SK-N-SH treated with all-trans-retinoic acid at 6 μM for 48 hours (cell line): ENCODE measurements around the gene SAXO1.

Experiments used
- ATAC-seq: fragments of 200-7000 bp; cut with Tn5 transposase; 3 replicates; pipeline ENCODE4 v1.9.1; 2020; ENCODE audit warnings: mild to moderate bottlenecking, moderate library complexity
- ARNTL ChIP-seq: fragments of 450-650 bp; formaldehyde crosslinking; IDR thresholded peaks from 2 replicates; pipeline ENCODE4 v1.5.0; 2020; ENCODE audit warnings: low read depth, mild to moderate bottlenecking, moderate library complexity, borderline replicate concordance
- BACH2 ChIP-seq: fragments of 250-450 bp; sonication (Bioruptor Pico); IDR thresholded peaks from 2 replicates; pipeline ENCODE4 v1.9.0; 2021; ENCODE audit warnings: mild to moderate bottlenecking, borderline replicate concordance
- CREB5 ChIP-seq: fragments of 250-450 bp; sonication (Bioruptor Pico); IDR thresholded peaks from 2 replicates; pipeline ENCODE4 v1.5.1; 2020; ENCODE audit warnings: low read depth, mild to moderate bottlenecking, moderate library complexity
- CSDC2 ChIP-seq: fragments of 250-450 bp; sonication (Bioruptor Pico); IDR thresholded peaks from 2 replicates; pipeline ENCODE4 v1.5.0; 2020; ENCODE audit warnings: mild to moderate bottlenecking, moderate library complexity
- CSRNP3 ChIP-seq: fragments of 250-450 bp; sonication (Bioruptor Pico); IDR thresholded peaks from 2 replicates; pipeline ENCODE4 v1.5.1; 2021; ENCODE audit warnings: mild to moderate bottlenecking, moderate library complexity
- ESRRG ChIP-seq: fragments of 250-450 bp; sonication (Bioruptor Pico); IDR thresholded peaks from 2 replicates; pipeline ENCODE4 v1.6.1; 2021; ENCODE audit warnings: mild to moderate bottlenecking
- ISL1 ChIP-seq: fragments of 250-450 bp; sonication (Bioruptor Pico); IDR thresholded peaks from 2 replicates; pipeline ENCODE4 v2.1.2; 2022; ENCODE audit warnings: mild to moderate bottlenecking, moderate library complexity
- PATZ1 ChIP-seq: fragments of 250-450 bp; sonication (Bioruptor Pico); IDR thresholded peaks from 2 replicates; pipeline ENCODE4 v1.8.0; 2020; ENCODE audit warnings: mild to moderate bottlenecking, moderate library complexity, borderline replicate concordance
- POU6F1 ChIP-seq: fragments of 250-450 bp; sonication (Bioruptor Pico); IDR thresholded peaks from 2 replicates; pipeline ENCODE4 v1.8.0; 2021; ENCODE audit warnings: low read depth, mild to moderate bottlenecking, moderate library complexity, borderline replicate concordance
- PPARA ChIP-seq: fragments of 250-450 bp; sonication (Bioruptor Pico); IDR thresholded peaks from 2 replicates; pipeline ENCODE4 v1.5.0; 2020; ENCODE audit warnings: mild to moderate bottlenecking, borderline replicate concordance
- RARB ChIP-seq: fragments of 250-450 bp; sonication (Bioruptor Pico); IDR thresholded peaks from 2 replicates; pipeline ENCODE4 v1.8.0; 2021; ENCODE audit warnings: mild to moderate bottlenecking, moderate library complexity
- SNAI2 ChIP-seq: fragments of 250-450 bp; sonication (Bioruptor Pico); IDR thresholded peaks from 2 replicates; pipeline ENCODE4 v1.5.0; 2020; ENCODE audit warnings: mild to moderate bottlenecking, moderate library complexity
- TCF4 ChIP-seq: fragments of 250-450 bp; sonication (Bioruptor Pico); IDR thresholded peaks from 2 replicates; pipeline ENCODE4 v1.8.0; 2021; ENCODE audit warnings: mild to moderate bottlenecking, moderate library complexity, borderline replicate concordance
- TSHZ2 ChIP-seq: fragments of 250-450 bp; sonication (Bioruptor Pico); IDR thresholded peaks from 2 replicates; pipeline ENCODE4 v1.5.0; 2020; ENCODE audit warnings: mild to moderate bottlenecking, moderate library complexity
- ZC3H10 ChIP-seq: fragments of 250-450 bp; sonication (Bioruptor Pico); IDR thresholded peaks from 2 replicates; pipeline ENCODE4 v1.5.1; 2021; ENCODE audit warnings: mild to moderate bottlenecking, moderate library complexity
- ZFP3 ChIP-seq: fragments of 250-450 bp; sonication (Bioruptor Pico); IDR thresholded peaks from 2 replicates; pipeline ENCODE4 v1.5.0; 2020; ENCODE audit warnings: mild to moderate bottlenecking, moderate library complexity
- ZFP30 ChIP-seq: fragments of 450-650 bp; formaldehyde crosslinking; IDR thresholded peaks from 2 replicates; pipeline ENCODE4 v1.5.0; 2022; ENCODE audit warnings: mild to moderate bottlenecking, moderate library complexity
- ZNF565 ChIP-seq: fragments of 450-650 bp; formaldehyde crosslinking; conservative IDR thresholded peaks from 2 replicates; pipeline ENCODE4 v1.5.0; 2020; ENCODE audit warnings: low read depth, mild to moderate bottlenecking, moderate library complexity
- ZNF70 ChIP-seq: fragments of 450-650 bp; formaldehyde crosslinking; IDR thresholded peaks from 2 replicates; pipeline ENCODE4 v1.5.0; 2020; ENCODE audit warnings: mild to moderate bottlenecking, moderate library complexity
- ZNF8 ChIP-seq: fragments of 450-650 bp; formaldehyde crosslinking; IDR thresholded peaks from 2 replicates; pipeline ENCODE4 v1.5.0; 2020; ENCODE audit warnings: mild to moderate bottlenecking, moderate library complexity

SAXO1 gene

GRCh38 chr9:18989097-18989496 is 43.9 kb downstream of the SAXO1 start:
- peak; percentile 83 for ATAC-seq
- no peak for TF ChIP-seq ZNF565 (CRISPR knock-in tag)
- TF ChIP-seq PATZ1 (CRISPR knock-in tag): no peak
- TF ChIP-seq POU6F1 (CRISPR knock-in tag): no peak
- no peak for TF ChIP-seq SNAI2 (CRISPR knock-in tag)
- no peak for TF ChIP-seq ZFP3 (CRISPR knock-in tag)
- TF ChIP-seq ESRRG (CRISPR knock-in tag): no peak
- TF ChIP-seq ISL1: no peak
- TF ChIP-seq CREB5: no peak
- no peak for TF ChIP-seq ZNF8 (CRISPR knock-in tag)
- no peak for TF ChIP-seq ZFP30 (CRISPR knock-in tag)
- TF ChIP-seq ARNTL (CRISPR knock-in tag): no peak
- no peak for TF ChIP-seq ZC3H10 (CRISPR knock-in tag)

- no peak for ATAC-seq
- TF ChIP-seq ZFP3 (CRISPR knock-in tag) (no peak), PATZ1 (CRISPR knock-in tag) (no peak), ARNTL (CRISPR knock-in tag) (no peak), CSDC2 (no peak), ZNF565 (CRISPR knock-in tag) (no peak), TCF4 (CRISPR knock-in tag) (no peak), CSRNP3 (CRISPR knock-in tag) (no peak), ZNF8 (CRISPR knock-in tag) (no peak), ZNF70 (CRISPR knock-in tag) (no peak), TSHZ2 (no peak), SNAI2 (CRISPR knock-in tag) (no peak)
- TF ChIP-seq, all 23 proteins: peak for 0
Measured at GRCh38 chr9:18988003-18988402, 45.0 kb downstream of the SAXO1 start.

GRCh38 chr9:18985996-18986395 is 47.0 kb downstream of the SAXO1 start:
- no peak for ATAC-seq
- TF ChIP-seq PATZ1 (CRISPR knock-in tag) (no peak), ZNF70 (CRISPR knock-in tag) (no peak), SNAI2 (CRISPR knock-in tag) (no peak), PPARA (CRISPR knock-in tag) (no peak), POU6F1 (CRISPR knock-in tag) (no peak), CREB5 (no peak), ZFP30 (CRISPR knock-in tag) (no peak), RARB (CRISPR knock-in tag) (no peak), ZC3H10 (CRISPR knock-in tag) (no peak), ZNF8 (CRISPR knock-in tag) (no peak), ESRRG (CRISPR knock-in tag) (no peak), BACH2 (CRISPR knock-in tag) (no peak), ARNTL (CRISPR knock-in tag) (no peak)
